Immature natural killer cell (primary cell): ENCODE data around the gene PITPNC1. TPM values are rescaled to one million over a fixed set of nuclear protein-coding genes. Genes with fewer than 3 reads are reported as not detected.

Experiments
- DNase-seq, 3 donors: peaks; one replicate each; pipeline ENCODE4 v3.0.0; 2022; ENCODE audit warnings: mixed read lengths in 1 of 3
- H3K27ac Mint-ChIP-seq, 6 donors: one replicate each; pipeline ENCODE4 v1.8.0; 2020; ENCODE audit warnings: mixed read lengths in 6 of 6, mild to moderate bottlenecking in 5 of 6, inconsistent platforms in 4 of 6, moderate library complexity in 3 of 6
- H3K27me3 Mint-ChIP-seq, 3 donors: one replicate each; pipeline ENCODE4 v1.8.0; 2020 to 2021; ENCODE audit warnings: low read depth in 3 of 3, mild to moderate bottlenecking in 3 of 3, mixed read lengths in 3 of 3, moderate library complexity in 3 of 3, inconsistent platforms in 1 of 3
- H3K36me3 Mint-ChIP-seq, 3 donors: one replicate each; pipeline ENCODE4 v1.8.0; 2020; ENCODE audit warnings: mixed read lengths in 3 of 3, inconsistent platforms in 2 of 3, mild to moderate bottlenecking in 2 of 3
- H3K4me1 Mint-ChIP-seq, 2 donors: one replicate each; pipeline ENCODE4 v1.8.0; 2020; ENCODE audit warnings: inconsistent platforms in 2 of 2, mild to moderate bottlenecking in 2 of 2, mixed read lengths in 2 of 2, moderate library complexity in 1 of 2
- H3K4me3 Mint-ChIP-seq, 5 donors: one replicate each; pipeline ENCODE4 v1.8.0; 2020; ENCODE audit warnings: mild to moderate bottlenecking in 5 of 5, mixed read lengths in 5 of 5, inconsistent platforms in 3 of 5, moderate library complexity in 3 of 5
- H3K9me3 Mint-ChIP-seq, 6 donors: one replicate each; pipeline ENCODE4 v1.8.0; 2020; ENCODE audit warnings: mild to moderate bottlenecking in 6 of 6, mixed read lengths in 6 of 6, inconsistent platforms in 4 of 6, moderate library complexity in 3 of 6
- polyA plus RNA-seq, 3 donors: library from polyadenylated mRNA; unstranded; fragments of 300-500 nt; fragmentation: Illumina TruSeq; gene quantifications; one replicate each; pipeline ENCODE4 v1.2.3, GENCODE V29; 2021

Gene PITPNC1
- polyA plus RNA-seq, 3 donors from 2014 or later: 119 to 155 (median 150) TPM

GRCh38 chr17:67733449-67733848 lies 356.4 kb downstream of the PITPNC1 start:
- H3K27me3 Mint-ChIP-seq: peaks cover 0 to 2% (median under 1%) of the 10 kb centered on the region in 3 donors
- DNase-seq: no peak
- no peak overlapping the region for H3K4me3 Mint-ChIP-seq
- peak overlapping the region in 2 of 6 donors; percentile 8 to 33 for H3K27ac Mint-ChIP-seq
- H3K36me3 Mint-ChIP-seq: peaks cover 29 to 65% (median 47%) of the 10 kb centered on the region in 3 donors
- H3K9me3 Mint-ChIP-seq: no peaks in the 10 kb centered on the region
- peaks cover 10 to 29% of the 10 kb centered on the region in 2 donors for H3K4me1 Mint-ChIP-seq

GRCh38 chr17:67737145-67737544 lies 360.1 kb downstream of the PITPNC1 start:
- H3K36me3 Mint-ChIP-seq: peaks cover 23 to 61% (median 38%) of the 10 kb centered on the region in 3 donors
- H3K27me3 Mint-ChIP-seq: no peaks in the 10 kb centered on the region
- peaks cover 4 to 21% of the 10 kb centered on the region in 2 donors for H3K4me1 Mint-ChIP-seq
- no peak overlapping the region for H3K4me3 Mint-ChIP-seq
- H3K9me3 Mint-ChIP-seq: no peaks in the 10 kb centered on the region
- H3K27ac Mint-ChIP-seq: no peak overlapping the region
- DNase-seq: no peak

- H3K27ac Mint-ChIP-seq: no peak overlapping the region
- DNase-seq: no peak
- H3K4me1 Mint-ChIP-seq: no peaks in the 10 kb centered on the region
- peaks cover 22 to 51% (median 26%) of the 10 kb centered on the region in 3 donors for H3K36me3 Mint-ChIP-seq
- no peak overlapping the region for H3K4me3 Mint-ChIP-seq
- no peaks in the 10 kb centered on the region for H3K27me3 Mint-ChIP-seq
- H3K9me3 Mint-ChIP-seq: no peaks in the 10 kb centered on the region
Measured at GRCh38 chr17:67742025-67742424, 364.9 kb downstream of the PITPNC1 start.

Other genes with a start within 250 kb of the PITPNC1 start
- 100 to 1,000 TPM in 1 of 3 donors, 10 to 100 TPM in 2; 41.4 to 121 (median 44.2) TPM for gene HELZ, start 132.1 kb upstream of the PITPNC1 start, polyA plus RNA-seq
- 10 to 100 TPM; 24.1 to 43.9 (median 37.3) TPM for gene PSMD12, start 10.7 kb upstream of the PITPNC1 start, polyA plus RNA-seq